ENCODE measurements around the gene KRTAP21-3. TPM values are rescaled to one million over a fixed set of nuclear protein-coding genes. Genes with fewer than 3 reads are reported as not detected.
A peak's percentile ranks its signal among the peaks of the same experiment; 100 is the strongest.
"Not testable (repeated sequence)": the region's sequence is repeated elsewhere in the genome, so short reads cannot be mapped to it uniquely, and the experiment has no call there.

KRTAP21-3 gene
- total RNA-seq (not detected), polyA plus RNA-seq (not detected)
- long read RNA-seq, donor 1: 0 reads
- long read RNA-seq, donor 2: 0 reads
- long read RNA-seq, donor 3: 0 reads
- long read RNA-seq, donor 4: 0 reads
- long read RNA-seq, donor 5: 0 reads
- long read RNA-seq, donor 6: 0 reads
- long read RNA-seq, donor 7: 0 reads
- long read RNA-seq, donor 8: 0 reads
- long read RNA-seq, donor 9: 0 reads
- long read RNA-seq, donor 10: 0 reads

DNA sequence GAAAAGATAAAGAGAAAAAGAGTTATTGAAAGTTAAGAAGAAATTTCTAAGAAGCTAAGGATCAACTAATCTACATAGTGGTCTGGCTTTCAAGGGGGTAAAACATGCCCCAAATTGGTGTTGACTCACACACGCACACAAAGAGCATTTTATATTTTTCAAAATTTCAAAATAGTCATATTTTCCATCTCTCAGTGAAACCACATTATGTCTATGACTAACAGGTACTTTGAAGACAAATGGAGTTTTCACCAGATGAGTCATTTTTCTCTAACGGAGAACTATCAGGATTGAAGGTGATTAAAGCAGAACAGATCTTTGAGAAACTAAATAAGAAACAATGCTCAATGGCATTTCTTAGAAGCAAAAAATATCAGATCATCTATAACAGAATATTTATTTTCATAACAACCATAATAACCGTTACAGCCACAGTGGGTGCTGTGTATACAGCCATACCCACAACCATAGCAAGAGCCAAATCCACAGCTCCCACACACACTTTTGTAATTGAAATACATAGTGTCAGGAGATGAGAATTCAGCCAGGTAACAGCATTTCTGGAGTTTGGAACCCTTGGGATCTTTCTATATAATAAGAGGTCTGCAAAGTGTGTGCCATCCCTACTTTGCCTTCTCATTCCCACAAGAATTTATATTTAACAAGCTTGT, at the start of gene KRTAP21-3:
KRTAP21-3 (minus strand) TSS at position 539 of the 671 bp plus-strand sequence; CDS start at position 521, 18 bp downstream.
- no peak for TF ChIP-seq POLR2AphosphoS5 (IDR thresholded peaks at IDR 0.05)
- TF ChIP-seq EP300 (IDR thresholded peaks at IDR 0.05): no peak
- no peak for TF ChIP-seq CTCF (IDR thresholded peaks at IDR 0.05)
- TF ChIP-seq POLR2A (IDR thresholded peaks at IDR 0.05): no peak
- Histone ChIP-seq H3K4me1 (no peaks in the 10 kb centered on the region), H3K9me3 (peaks cover 0 to 5% (median 0%) of the 10 kb centered on the region in 4 donors), H3K4me3 (no peak within 1 kb of the TSS), H3K27ac (no peak within 1 kb of the TSS), H3K36me3 (no peaks in the 10 kb centered on the region), H3K27me3 (no peaks in the 10 kb centered on the region)
- no peak for DNase-seq
- intact Hi-C loops (cut with DNase I; ENCODE audit: low total_unique reads): no loop called here
- 63 to 76% (median 66%) methylated on average over 3 of the region's 3 CpGs for WGBS, 5 donors

DNA sequence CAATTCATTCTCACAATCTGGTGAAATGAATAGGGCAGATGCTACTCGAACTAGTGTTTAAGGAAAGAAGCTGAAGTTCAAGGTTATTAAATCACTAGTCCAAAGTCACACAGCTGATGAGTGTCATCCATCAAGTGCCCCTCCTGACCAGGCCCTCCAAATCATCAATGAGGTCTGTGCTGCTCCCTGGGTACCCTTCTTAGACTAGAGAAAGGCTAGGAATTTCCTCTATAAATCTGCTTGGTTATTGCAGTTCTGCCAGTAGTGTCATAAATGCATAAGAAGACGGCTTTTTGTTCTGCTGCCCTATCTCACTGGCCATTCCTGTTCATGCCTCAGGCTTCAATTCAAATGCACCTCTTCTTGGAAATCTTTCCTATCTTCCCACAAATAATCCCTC, 42.2 kb upstream of the KRTAP21-3 start:
- Histone ChIP-seq H3K27ac (no peak overlapping the region), H3K27me3 (no peaks in the 10 kb centered on the region), H3K36me3 (no peaks in the 10 kb centered on the region), H3K4me1 (no peaks in the 10 kb centered on the region), H3K4me3 (no peak overlapping the region), H3K9me3 (peaks cover 0 to 5% (median 0%) of the 10 kb centered on the region in 4 donors)
- intact Hi-C loops (cut with DNase I; ENCODE audit: low total_unique reads): no loop called here
- DNase-seq: no peak
- TF ChIP-seq POLR2A (IDR thresholded peaks at IDR 0.05) (no peak), EP300 (IDR thresholded peaks at IDR 0.05) (no peak), CTCF (IDR thresholded peaks at IDR 0.05) (no peak), POLR2AphosphoS5 (IDR thresholded peaks at IDR 0.05) (no peak)
- WGBS, 5 donors: 70 to 83% (median 80%) methylated on average over 2 of the region's 2 CpGs

GRCh38 chr21:30758306-30758705, 39.7 kb upstream of the KRTAP21-3 start:
- H3K27ac ChIP-seq: no peak overlapping the region
- H3K4me1 ChIP-seq: no peaks in the 10 kb centered on the region
- DNase-seq: peak in 1 of 2 donors; percentile 47
- H3K36me3 ChIP-seq: no peaks in the 10 kb centered on the region
- H3K9me3 ChIP-seq: peaks cover 0 to 17% (median 0%) of the 10 kb centered on the region in 4 donors
- no peak overlapping the region for H3K4me3 ChIP-seq
- intact Hi-C loops (cut with DNase I; ENCODE audit: low total_unique reads): no loop called here
- TF ChIP-seq EP300 (IDR thresholded peaks at IDR 0.05) (no peak), POLR2AphosphoS5 (IDR thresholded peaks at IDR 0.05) (no peak), CTCF (IDR thresholded peaks at IDR 0.05) (no peak), POLR2A (IDR thresholded peaks at IDR 0.05) (no peak)
- WGBS, 5 donors: 60 to 73% (median 69%) methylated on average over 2 of the region's 2 CpGs
- no peaks in the 10 kb centered on the region for H3K27me3 ChIP-seq

- DNase-seq; H3K27ac ChIP-seq; H3K36me3 ChIP-seq; intact Hi-C loops (cut with DNase I; ENCODE audit: low total_unique reads); H3K4me3 ChIP-seq; H3K4me1 ChIP-seq; H3K27me3 ChIP-seq: not testable (repeated sequence)
- 90 to 95% (median 92%) methylated on average over 2 of the region's 2 CpGs for WGBS, 5 donors
- peaks cover 0 to 12% (median 0%) of the 10 kb centered on the region in 4 donors for H3K9me3 ChIP-seq
Measured at GRCh38 chr21:30755328-30755727, 36.8 kb upstream of the KRTAP21-3 start, which contains the start of gene KRTAP21-1. KRTAP21-1 (minus strand) TSS chr21:30755428; CDS start chr21:30755378, 50 bp downstream.

- no peaks in the 10 kb centered on the region for H3K36me3 ChIP-seq
- no peak within 1 kb of the TSS for H3K4me3 ChIP-seq
- TF ChIP-seq POLR2A (IDR thresholded peaks at IDR 0.05): no peak
- no peaks in the 10 kb centered on the region for H3K4me1 ChIP-seq
- DNase-seq: no peak
- intact Hi-C loops (cut with DNase I; ENCODE audit: low total_unique reads): no loop called here
- no peak within 1 kb of the TSS for H3K27ac ChIP-seq
- no peaks in the 10 kb centered on the region for H3K27me3 ChIP-seq
- H3K9me3 ChIP-seq: no peaks in the 10 kb centered on the region
Measured at GRCh38 chr21:30747159-30747558, 28.6 kb upstream of the KRTAP21-3 start, which contains the start of gene KRTAP21-2. KRTAP21-2 (minus strand) TSS chr21:30747259; CDS start chr21:30747202, 57 bp downstream.

Measured in stomach (tissue), 19 donors.